HUES48 (cell line): ENCODE data around the gene PDIA5.
"Not testable (repeated sequence)": the region's sequence is repeated elsewhere in the genome, so short reads cannot be mapped to it uniquely, and the experiment has no call there.

ENCODE experiments used
- H3K27ac ChIP-seq: one replicate; pipeline ENCODE4 v1.7.0; 2013; ENCODE audit warnings: low read depth, low read length, inconsistent platforms
- H3K27me3 ChIP-seq: 2 replicates; pipeline ENCODE4 v1.6.1; 2013; ENCODE audit warnings: mild to moderate bottlenecking, low read length; ENCODE audit not compliant: control insufficient read depth, insufficient read depth
- H3K36me3 ChIP-seq: 2 replicates; pipeline ENCODE4 v1.6.1; 2013; ENCODE audit warnings: low read length; ENCODE audit not compliant: control insufficient read depth, insufficient read depth
- H3K4me1 ChIP-seq: 2 replicates; pipeline ENCODE4 v1.6.1; 2013; ENCODE audit warnings: mild to moderate bottlenecking, low read length; ENCODE audit not compliant: control insufficient read depth, insufficient read depth
- H3K4me3 ChIP-seq: 2 replicates; pipeline ENCODE4 v1.5.1; 2013; ENCODE audit warnings: mild to moderate bottlenecking, low read depth, low read length
- H3K9ac ChIP-seq: 2 replicates; pipeline ENCODE4 v1.6.1; 2013; ENCODE audit warnings: mild to moderate bottlenecking, low read depth, low read length, moderate library complexity
- H3K9me3 ChIP-seq: 2 replicates; pipeline ENCODE4 v1.6.1; 2013; ENCODE audit warnings: low read length; ENCODE audit not compliant: control insufficient read depth, insufficient read depth

The PDIA5 gene

GRCh38 chr3:123150449-123151215 lies 83.8 kb downstream of the PDIA5 start:
- Histone ChIP-seq H3K27ac (no peak overlapping the region), H3K9ac (no peak overlapping the region), H3K9me3 (no peaks in the 10 kb centered on the region), H3K27me3 (no peaks in the 10 kb centered on the region), H3K4me3 (no peak overlapping the region), H3K36me3 (peaks cover 68% of the 10 kb centered on the region), H3K4me1 (no peaks in the 10 kb centered on the region)

- H3K36me3 ChIP-seq = peaks cover 67% of the 10 kb centered on the region
- no peak overlapping the region for H3K27ac ChIP-seq
- no peaks in the 10 kb centered on the region for H3K9me3 ChIP-seq
- no peaks in the 10 kb centered on the region for H3K27me3 ChIP-seq
- H3K9ac ChIP-seq = no peak overlapping the region
- no peak overlapping the region for H3K4me3 ChIP-seq
- no peaks in the 10 kb centered on the region for H3K4me1 ChIP-seq
Measured at GRCh38 chr3:123151251-123151705, 84.5 kb downstream of the PDIA5 start.

- H3K4me1 ChIP-seq, H3K4me3 ChIP-seq, H3K27ac ChIP-seq, H3K9ac ChIP-seq, H3K27me3 ChIP-seq, H3K9me3 ChIP-seq: not testable (repeated sequence)
- peaks cover 70% of the 10 kb centered on the region for H3K36me3 ChIP-seq
Measured at GRCh38 chr3:123151853-123152420, 85.1 kb downstream of the PDIA5 start.

DNA sequence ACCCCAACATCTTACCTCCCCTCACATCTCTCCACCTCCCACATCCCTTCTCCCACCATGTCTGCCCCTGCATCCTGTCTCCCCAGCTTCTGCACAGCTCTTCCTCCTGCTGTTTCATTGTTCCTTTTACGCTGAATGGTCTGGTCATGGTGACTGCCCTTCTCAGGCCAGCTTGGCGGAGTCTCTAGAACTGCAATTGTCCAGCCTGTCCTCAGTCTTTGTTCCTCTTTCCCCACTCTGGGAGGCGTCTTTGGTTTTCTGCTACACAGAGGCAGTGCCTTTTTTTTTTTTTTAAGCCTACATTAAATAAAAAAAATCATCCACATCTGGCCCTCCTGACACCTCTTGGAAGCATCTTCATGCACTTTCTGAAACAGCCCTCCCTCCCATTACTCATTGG lies 85.9 kb downstream of the PDIA5 start:
- no peak overlapping the region for H3K4me3 ChIP-seq
- no peak overlapping the region for H3K27ac ChIP-seq
- H3K27me3 ChIP-seq = no peaks in the 10 kb centered on the region
- no peak overlapping the region for H3K9ac ChIP-seq
- H3K4me1 ChIP-seq = no peaks in the 10 kb centered on the region
- no peaks in the 10 kb centered on the region for H3K9me3 ChIP-seq
- H3K36me3 ChIP-seq = peaks cover 63% of the 10 kb centered on the region

GRCh38 chr3:123153125-123154019 lies 86.5 kb downstream of the PDIA5 start:
- no peak overlapping the region for H3K27ac ChIP-seq
- no peak overlapping the region for H3K4me3 ChIP-seq
- no peaks in the 10 kb centered on the region for H3K4me1 ChIP-seq
- peaks cover 62% of the 10 kb centered on the region for H3K36me3 ChIP-seq
- no peaks in the 10 kb centered on the region for H3K27me3 ChIP-seq
- H3K9me3 ChIP-seq = no peaks in the 10 kb centered on the region
- no peak overlapping the region for H3K9ac ChIP-seq

- Histone ChIP-seq H3K9me3 (no peaks in the 10 kb centered on the region), H3K4me3 (no peak overlapping the region), H3K27me3 (no peaks in the 10 kb centered on the region), H3K27ac (no peak overlapping the region), H3K4me1 (no peaks in the 10 kb centered on the region), H3K36me3 (peaks cover 60% of the 10 kb centered on the region), H3K9ac (no peak overlapping the region)
Measured at GRCh38 chr3:123154020-123154985, 87.5 kb downstream of the PDIA5 start.

DNA sequence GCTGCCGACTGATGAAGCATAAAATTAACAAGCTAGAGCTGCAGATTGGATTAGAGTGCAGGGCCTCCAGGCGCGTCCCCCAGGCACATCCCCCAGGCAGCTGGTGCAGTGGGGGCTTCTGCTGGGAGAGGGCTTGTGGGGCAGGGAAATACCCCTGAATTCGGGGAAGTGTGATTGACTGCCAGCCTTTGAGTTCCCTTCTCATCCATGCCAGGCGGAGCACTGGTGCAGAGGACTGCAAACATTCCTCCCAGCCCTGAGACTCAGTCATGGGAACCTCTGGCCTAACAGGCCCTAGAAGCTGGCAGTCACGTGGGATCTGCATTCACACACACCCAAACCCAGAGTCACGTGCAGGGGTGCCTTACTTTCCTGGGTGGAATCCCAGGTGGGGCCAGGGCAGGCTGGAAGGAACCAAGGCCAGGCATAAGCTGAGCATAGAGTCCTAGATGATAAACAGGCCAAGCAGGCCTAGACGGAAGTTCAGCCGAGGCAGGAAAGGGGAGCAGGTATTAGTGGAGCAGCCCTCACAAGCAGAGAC lies 88.7 kb downstream of the PDIA5 start:
- Histone ChIP-seq H3K27me3 (no peaks in the 10 kb centered on the region), H3K27ac (no peak overlapping the region), H3K9ac (no peak overlapping the region), H3K4me3 (no peak overlapping the region), H3K4me1 (no peaks in the 10 kb centered on the region), H3K9me3 (no peaks in the 10 kb centered on the region), H3K36me3 (peaks cover 54% of the 10 kb centered on the region)

DNA sequence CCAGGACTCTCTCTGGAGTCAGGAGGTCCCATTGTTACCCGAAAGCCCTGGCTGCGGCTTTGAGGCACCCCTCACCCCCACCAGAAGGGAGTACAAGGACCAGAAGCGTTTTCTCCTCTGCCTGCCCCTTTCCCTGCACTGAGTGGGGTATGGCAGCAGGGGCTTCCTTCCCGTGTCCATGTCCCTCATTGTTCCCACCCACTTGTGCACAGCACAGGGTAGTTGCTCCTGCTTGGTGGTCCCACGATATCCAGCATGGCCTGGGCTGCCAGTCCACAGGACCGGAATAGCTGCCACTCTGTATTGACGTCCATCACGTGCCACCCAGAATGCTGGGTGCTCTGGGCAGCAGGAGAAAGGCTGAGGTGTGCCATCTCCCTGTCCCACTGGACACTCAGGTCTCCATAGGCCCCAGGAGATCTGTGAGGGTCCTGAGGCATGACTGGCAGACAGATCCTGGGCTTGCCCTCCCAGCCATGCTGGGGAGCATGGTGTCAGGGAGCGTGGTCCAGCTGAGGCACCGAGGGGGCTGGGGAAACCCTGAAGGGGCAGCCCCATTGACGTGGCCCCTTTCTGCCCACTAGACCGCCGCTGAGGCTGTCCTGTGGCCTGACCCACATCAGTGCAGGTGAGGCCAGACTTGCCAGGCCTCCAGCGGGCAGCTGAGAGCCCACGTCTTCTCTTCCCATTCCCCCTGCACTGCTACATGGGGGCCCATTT lies 89.6 kb downstream of the PDIA5 start:
- Histone ChIP-seq H3K27me3 (no peaks in the 10 kb centered on the region), H3K9me3 (no peaks in the 10 kb centered on the region), H3K9ac (no peak overlapping the region; the same call in 1 of the 2 replicates), H3K36me3 (peaks cover 54% of the 10 kb centered on the region), H3K4me3 (no peak overlapping the region), H3K4me1 (no peaks in the 10 kb centered on the region), H3K27ac (no peak overlapping the region)

- no peak overlapping the region for H3K27ac ChIP-seq
- H3K9me3 ChIP-seq = no peaks in the 10 kb centered on the region
- peaks cover 58% of the 10 kb centered on the region for H3K36me3 ChIP-seq
- H3K4me1 ChIP-seq = no peaks in the 10 kb centered on the region
- no peak overlapping the region for H3K9ac ChIP-seq
- H3K27me3 ChIP-seq = no peaks in the 10 kb centered on the region
- H3K4me3 ChIP-seq = no peak overlapping the region
Measured at GRCh38 chr3:123157209-123157597, 90.4 kb downstream of the PDIA5 start.
